Smooth muscle cell (in vitro differentiated cells): ENCODE measurements around the gene AKAP6. TPM values are rescaled to one million over a fixed set of nuclear protein-coding genes. Genes with fewer than 3 reads are reported as not detected.

Experiments used
- DNase-seq: peaks from one replicate; lab custom pipeline; 2025; ENCODE audit not compliant: unreplicated experiment; lab: John Stamatoyannopoulos, UW
- H2AFZ ChIP-seq: fragments of 200-600 bp; sonication (generic); 2 replicates; pipeline ENCODE4 v1.6.0; 2016; ENCODE audit warnings: antibody characterized with exemption, low read depth, mild to moderate bottlenecking
- H3F3A ChIP-seq: fragments of 200-600 bp; sonication (generic); 2 replicates; pipeline ENCODE4 v1.6.0; 2017; ENCODE audit warnings: antibody characterized with exemption, low read depth
- H3K27ac ChIP-seq: fragments of 200-600 bp; sonication (generic); 2 replicates; pipeline ENCODE4 v1.5.1; 2016; ENCODE audit warnings: low read depth, mild to moderate bottlenecking
- H3K27me3 ChIP-seq: fragments of 200-600 bp; sonication (generic); 2 replicates; pipeline ENCODE4 v1.6.1; 2016; ENCODE audit warnings: low read depth, mild to moderate bottlenecking
- H3K36me3 ChIP-seq: fragments of 200-600 bp; sonication (generic); 2 replicates; pipeline ENCODE4 v1.5.1; 2016; ENCODE audit warnings: low read depth
- H3K4me1 ChIP-seq: fragments of 200-600 bp; sonication (generic); 2 replicates; pipeline ENCODE4 v1.5.1; 2016; ENCODE audit warnings: low read depth
- H3K4me2 ChIP-seq: fragments of 200-600 bp; sonication (generic); 2 replicates; pipeline ENCODE4 v1.6.0; 2016; ENCODE audit warnings: mild to moderate bottlenecking
- H3K4me3 ChIP-seq: fragments of 200-600 bp; sonication (generic); 2 replicates; pipeline ENCODE4 v1.5.1; 2016; ENCODE audit warnings: mild to moderate bottlenecking
- H3K79me2 ChIP-seq: fragments of 200-600 bp; sonication (generic); 2 replicates; pipeline ENCODE4 v1.6.0; 2016; ENCODE audit warnings: low read depth, mild to moderate bottlenecking
- H3K9ac ChIP-seq: fragments of 200-600 bp; sonication (generic); 2 replicates; pipeline ENCODE4 v1.6.0; 2016; ENCODE audit warnings: low read depth
- H3K9me3 ChIP-seq: fragments of 200-600 bp; sonication (generic); replicated peaks from 2 replicates; pipeline ENCODE4 v1.5.1; 2016; ENCODE audit warnings: low read depth
- H4K20me1 ChIP-seq: fragments of 200-600 bp; sonication (generic); 2 replicates; pipeline ENCODE4 v1.6.0; 2016; ENCODE audit warnings: low read depth
- CTCF ChIP-seq: fragments of 200-600 bp; sonication (generic); IDR thresholded peaks from 2 replicates; pipeline ENCODE4 v1.5.1; 2017; ENCODE audit warnings: borderline replicate concordance, mild to moderate bottlenecking, antibody characterized with exemption; ENCODE audit not compliant: insufficient read depth, poor library complexity, severe bottlenecking
- WGBS: methylation state at CpG from one replicate; pipeline ENCODE4 v1.1.7; 2016; ENCODE audit warnings: low lambda C conversion rate; 5-methylcytosine and 5-hydroxymethylcytosine counted together
- polyA plus RNA-seq: library from polyadenylated mRNA; unstranded; fragments of >200 nt; fragmentation: Nextera tagmentation; extraction: Ambion mirVana; gene quantifications from 2 replicates; pipeline ENCODE4 v1.2.1, GENCODE V29; 2016
- total RNA-seq: library from RNA; depleted of rRNA; stranded (reverse); fragments of >200 nt; gene quantifications from 2 replicates; pipeline ENCODE4 v1.2.3, GENCODE V29; 2014

The AKAP6 gene
- total and polyA plus RNA-seq, 2 experiments from 2014 or later: 1.3 to 6.4 TPM

GRCh38 chr14:32453857-32454810 lies 125.0 kb downstream of the AKAP6 start:
- WGBS: 51% methylated on average over 9 of the region's 9 CpGs
- H3K27ac ChIP-seq: peak overlapping the region; percentile 69
- H4K20me1 ChIP-seq: no peaks in the 10 kb centered on the region
- peaks cover 22% of the 10 kb centered on the region for H3F3A ChIP-seq
- peak overlapping the region; percentile 55 for H2AFZ ChIP-seq
- no peaks in the 10 kb centered on the region for H3K9me3 ChIP-seq
- H3K9ac ChIP-seq: no peak overlapping the region
- H3K4me3 ChIP-seq: no peak overlapping the region
- no peaks in the 10 kb centered on the region for H3K79me2 ChIP-seq
- H3K36me3 ChIP-seq: no peaks in the 10 kb centered on the region
- peak overlapping the region; percentile 48 for H3K4me2 ChIP-seq
- no peak for DNase-seq
- H3K27me3 ChIP-seq: no peaks in the 10 kb centered on the region
- no peak for TF ChIP-seq CTCF
- peaks cover 16% of the 10 kb centered on the region for H3K4me1 ChIP-seq

GRCh38 chr14:32457213-32457920 lies 128.3 kb downstream of the AKAP6 start:
- Histone ChIP-seq H3K27me3 (no peaks in the 10 kb centered on the region), H3K79me2 (no peaks in the 10 kb centered on the region), H3K4me2 (peak overlapping the region; percentile 75), H3K9ac (peak overlapping the region; percentile 52), H2AFZ (no peak overlapping the region), H3K36me3 (no peaks in the 10 kb centered on the region), H3K4me1 (peaks cover 14% of the 10 kb centered on the region), H3K9me3 (no peaks in the 10 kb centered on the region), H4K20me1 (no peaks in the 10 kb centered on the region), H3K27ac (peak overlapping the region; percentile 94), H3K4me3 (no peak overlapping the region), H3F3A (peaks cover 22% of the 10 kb centered on the region)
- no peak for DNase-seq
- WGBS: 1% methylated on average over 5 of the region's 5 CpGs
- no peak for TF ChIP-seq CTCF

GRCh38 chr14:32458720-32459119 lies 129.6 kb downstream of the AKAP6 start:
- Histone ChIP-seq H3K4me3 (no peak overlapping the region), H2AFZ (no peak overlapping the region), H3K36me3 (no peaks in the 10 kb centered on the region), H3K27ac (peak overlapping the region; percentile 94), H3K9me3 (no peaks in the 10 kb centered on the region), H3K27me3 (no peaks in the 10 kb centered on the region), H4K20me1 (no peaks in the 10 kb centered on the region), H3K4me1 (peaks cover 14% of the 10 kb centered on the region), H3K4me2 (peak overlapping the region; percentile 75), H3F3A (peaks cover 21% of the 10 kb centered on the region), H3K79me2 (no peaks in the 10 kb centered on the region), H3K9ac (no peak overlapping the region)
- WGBS: 56% methylated on average over 3 of the region's 3 CpGs
- DNase-seq: no peak
- TF ChIP-seq CTCF: no peak
